SK-N-MC (cell line): Measurements from ENCODE around the gene KRT76.

Experiments
- DNase-seq: peaks from one replicate; pipeline ENCODE4 v3.0.0-alpha.2; 2011; ENCODE audit warnings: low read depth, low spot score
- H3K27ac ChIP-seq: fragments of 200-600 bp; sonication (generic); 2 replicates; pipeline ENCODE4 v1.5.1; 2016; ENCODE audit warnings: mixed run types
- H3K36me3 ChIP-seq: fragments of 200-600 bp; sonication (generic); 2 replicates; pipeline ENCODE4 v1.6.1; 2017; ENCODE audit warnings: antibody characterized with exemption, low read length, mixed read lengths; ENCODE audit not compliant: insufficient read depth
- H3K4me3 ChIP-seq: fragments of 200-600 bp; sonication (generic); 2 replicates; pipeline ENCODE4 v1.5.1; 2016
- H3K9ac ChIP-seq: fragments of 200-600 bp; sonication (generic); 2 replicates; pipeline ENCODE4 v1.8.0; 2017; ENCODE audit warnings: mixed run types, mixed read lengths; ENCODE audit not compliant: insufficient read length
- H3K9me3 ChIP-seq: fragments of 200-600 bp; sonication (generic); 2 replicates; pipeline ENCODE4 v1.6.1; 2017; ENCODE audit warnings: low read depth, mild to moderate bottlenecking, antibody characterized with exemption, low read length, moderate library complexity, mixed read lengths
- EZH2 ChIP-seq: fragments of 200-600 bp; sonication (generic); IDR thresholded peaks from one replicate; pipeline ENCODE4 v1.6.1; 2017; ENCODE audit warnings: antibody characterized with exemption
- FOXP2 ChIP-seq: optimal IDR thresholded peaks from 2 replicates; pipeline ENCODE3; 2011; ENCODE audit warnings: mild to moderate bottlenecking, moderate library complexity; ENCODE audit not compliant: insufficient read depth; ENCODE audit errors: extremely low read length, control extremely low read depth
- POLR2AphosphoS5 ChIP-seq: IDR thresholded peaks from 2 replicates; pipeline ENCODE4 v1.6.1; 2012; ENCODE audit warnings: mild to moderate bottlenecking, low read depth, low read length, borderline replicate concordance

The KRT76 gene

GRCh38 chr12:52776913-52777395, at the start of gene KRT76:
Gene KRT76, minus strand, starts transcription at chr12:52777345. Its CDS starts 54 bp downstream, at chr12:52777291.
- Histone ChIP-seq H3K9me3 (no peaks in the 10 kb centered on the region), H3K36me3 (no peaks in the 10 kb centered on the region), H3K9ac (no peak within 1 kb of the TSS), H3K4me3 (no peak within 1 kb of the TSS), H3K27ac (no peak within 1 kb of the TSS)
- TF ChIP-seq FOXP2 (no peak), EZH2 (no peak), POLR2AphosphoS5 (no peak)
- DNase-seq, result no peak

- H3K27ac ChIP-seq, result no peak overlapping the region
- no peak for DNase-seq
- H3K36me3 ChIP-seq, result no peaks in the 10 kb centered on the region
- no peak for TF ChIP-seq EZH2
- TF ChIP-seq POLR2AphosphoS5, result no peak
- TF ChIP-seq FOXP2, result no peak
- H3K4me3 ChIP-seq, result no peak overlapping the region
- no peak overlapping the region for H3K9ac ChIP-seq
- no peaks in the 10 kb centered on the region for H3K9me3 ChIP-seq
Measured at GRCh38 chr12:52825961-52826360, 48.8 kb upstream of the KRT76 start.

DNA sequence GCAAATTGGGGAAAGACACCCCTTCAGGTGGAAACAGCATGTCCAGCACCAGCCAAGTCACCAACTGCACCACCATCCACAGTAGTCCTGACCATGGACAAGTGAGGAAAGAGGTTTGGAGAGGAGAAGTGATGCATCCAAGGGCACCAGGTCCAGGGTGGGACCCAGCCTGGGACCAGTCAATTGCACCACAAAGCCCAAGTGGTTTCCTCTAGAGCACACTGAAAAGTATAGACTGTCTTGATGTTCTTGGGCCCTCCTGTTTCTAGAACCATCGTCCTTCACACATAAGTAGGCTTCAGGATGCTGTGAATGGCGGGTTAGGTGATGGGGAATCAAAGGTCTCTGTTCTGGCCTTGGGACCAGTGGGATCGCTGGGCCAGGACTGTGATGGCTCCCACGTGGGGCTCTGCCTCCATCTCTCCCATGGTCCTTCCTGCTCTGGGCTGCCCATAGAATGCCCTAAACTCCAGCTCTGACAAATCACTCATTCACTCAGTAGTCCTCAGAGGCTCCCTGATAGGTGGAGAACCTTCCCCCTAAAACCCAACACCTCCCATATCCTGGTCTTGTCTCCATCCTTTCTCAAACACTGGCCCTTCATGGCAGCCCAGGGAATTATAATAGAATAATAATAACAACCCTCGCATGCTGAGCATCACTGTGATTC, 47.7 kb upstream of the KRT76 start:
- no peak for DNase-seq
- H3K27ac ChIP-seq, result no peak overlapping the region
- TF ChIP-seq FOXP2 (no peak), POLR2AphosphoS5 (no peak), EZH2 (no peak)

GRCh38 chr12:52823761-52824450, 46.8 kb upstream of the KRT76 start:
- TF ChIP-seq POLR2AphosphoS5, result no peak
- TF ChIP-seq FOXP2, result no peak
- no peak for TF ChIP-seq EZH2
- Histone ChIP-seq H3K9ac (no peak overlapping the region), H3K36me3 (no peaks in the 10 kb centered on the region), H3K27ac (no peak overlapping the region), H3K4me3 (no peak overlapping the region), H3K9me3 (no peaks in the 10 kb centered on the region)
- no peak for DNase-seq

More for the DNA sequence above, 47.7 kb upstream of the KRT76 start:
- Histone ChIP-seq H3K9me3 (no peaks in the 10 kb centered on the region), H3K9ac (no peak overlapping the region), H3K36me3 (no peaks in the 10 kb centered on the region), H3K4me3 (no peak overlapping the region)

GRCh38 chr12:52822771-52823510, 45.8 kb upstream of the KRT76 start:
- no peaks in the 10 kb centered on the region for H3K36me3 ChIP-seq
- no peak overlapping the region for H3K4me3 ChIP-seq
- no peak for TF ChIP-seq POLR2AphosphoS5
- no peak for TF ChIP-seq EZH2
- H3K27ac ChIP-seq, result no peak overlapping the region
- DNase-seq, result no peak
- no peak overlapping the region for H3K9ac ChIP-seq
- H3K9me3 ChIP-seq, result no peaks in the 10 kb centered on the region

DNA sequence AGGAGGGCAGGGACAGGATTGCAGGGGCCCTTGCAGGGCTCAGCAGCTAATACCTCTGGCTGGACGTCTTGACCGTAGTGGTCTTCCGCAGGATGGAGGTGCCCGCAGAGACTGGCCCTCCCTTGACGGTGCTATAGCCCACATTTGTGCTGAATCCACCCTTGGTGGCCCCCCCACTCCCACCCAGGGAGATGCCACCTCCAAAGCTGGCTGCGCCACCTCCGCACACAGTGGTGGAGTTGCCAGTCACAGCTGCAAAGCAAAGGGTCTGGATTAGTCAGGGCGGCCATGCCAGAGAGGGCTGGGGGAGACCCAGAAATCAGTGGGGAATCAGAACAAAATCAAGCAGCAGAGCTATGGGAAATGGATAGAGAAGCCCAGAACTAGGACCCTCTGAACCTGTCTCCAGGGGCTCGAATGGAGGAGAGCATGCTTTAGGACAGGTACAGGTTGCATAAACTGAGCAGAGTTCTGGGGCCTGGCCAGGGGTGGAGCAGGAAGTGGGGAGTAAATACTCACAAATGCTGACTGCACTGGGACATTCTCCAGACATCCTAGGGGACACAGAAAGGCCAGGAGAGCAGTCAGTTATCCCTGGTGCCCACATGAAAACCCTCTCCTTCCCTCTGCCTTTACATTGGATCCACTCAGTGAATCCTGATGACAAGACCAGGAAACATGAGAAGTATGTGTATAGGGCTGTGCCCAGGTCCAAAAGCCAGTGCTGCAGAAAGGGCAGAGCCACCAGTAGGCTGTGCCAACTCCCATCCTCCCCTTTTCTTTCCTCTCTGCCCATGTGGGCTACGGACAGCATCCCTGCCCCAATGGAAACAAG, 44.9 kb upstream of the KRT76 start:
- H3K4me3 ChIP-seq, result no peak overlapping the region
- no peak overlapping the region for H3K27ac ChIP-seq
- no peak for DNase-seq
- no peaks in the 10 kb centered on the region for H3K9me3 ChIP-seq
- H3K36me3 ChIP-seq, result no peaks in the 10 kb centered on the region
- H3K9ac ChIP-seq, result no peak overlapping the region
- TF ChIP-seq EZH2, result no peak
- no peak for TF ChIP-seq FOXP2
- no peak for TF ChIP-seq POLR2AphosphoS5

DNA sequence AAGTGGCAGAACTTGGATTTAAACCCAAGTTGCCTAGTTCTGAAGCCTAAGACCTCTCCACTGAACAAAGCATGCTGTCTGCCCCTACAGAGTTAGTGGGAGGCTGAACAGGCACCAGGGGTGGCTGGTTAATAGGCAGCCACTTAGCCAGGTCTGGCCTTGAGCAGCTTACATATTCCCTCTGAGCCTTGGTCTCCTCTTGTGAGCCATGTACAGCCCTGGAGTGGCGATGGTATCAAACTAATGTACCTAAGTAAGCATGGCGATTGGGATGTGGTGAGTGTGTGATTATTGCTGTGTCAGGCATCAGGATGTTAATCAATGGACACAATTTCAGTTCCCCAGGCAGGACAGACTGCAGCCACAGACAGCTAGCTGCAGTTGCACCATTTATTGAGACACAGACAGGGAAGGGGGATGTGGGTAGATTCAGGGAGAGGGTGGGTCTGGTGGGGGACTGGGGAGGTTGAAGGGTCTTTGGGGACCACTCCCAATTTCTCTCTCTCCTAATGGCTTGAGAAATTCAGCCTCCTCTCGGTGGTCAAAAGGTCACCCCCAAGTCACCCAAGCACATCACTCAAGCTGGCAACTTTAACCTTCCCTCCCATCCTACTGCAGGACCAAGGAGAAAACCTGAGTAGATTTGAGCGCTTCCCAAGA, 44.1 kb upstream of the KRT76 start:
- Histone ChIP-seq H3K4me3 (no peak overlapping the region), H3K9me3 (no peaks in the 10 kb centered on the region), H3K9ac (no peak overlapping the region), H3K36me3 (no peaks in the 10 kb centered on the region), H3K27ac (no peak overlapping the region)
- TF ChIP-seq FOXP2 (no peak), EZH2 (no peak), POLR2AphosphoS5 (no peak)
- DNase-seq, result no peak
